ENCODE results near the gene MAN1A1. TPM values are rescaled to one million over a fixed set of nuclear protein-coding genes. Genes with fewer than 3 reads are reported as not detected.

Gene MAN1A1
- total and polyA plus RNA-seq, 2 of the 8 experiments (the other 6 are each of a cell fraction or from before 2014, with no cell fraction given), result 1.8 to 5.4 TPM

DNA sequence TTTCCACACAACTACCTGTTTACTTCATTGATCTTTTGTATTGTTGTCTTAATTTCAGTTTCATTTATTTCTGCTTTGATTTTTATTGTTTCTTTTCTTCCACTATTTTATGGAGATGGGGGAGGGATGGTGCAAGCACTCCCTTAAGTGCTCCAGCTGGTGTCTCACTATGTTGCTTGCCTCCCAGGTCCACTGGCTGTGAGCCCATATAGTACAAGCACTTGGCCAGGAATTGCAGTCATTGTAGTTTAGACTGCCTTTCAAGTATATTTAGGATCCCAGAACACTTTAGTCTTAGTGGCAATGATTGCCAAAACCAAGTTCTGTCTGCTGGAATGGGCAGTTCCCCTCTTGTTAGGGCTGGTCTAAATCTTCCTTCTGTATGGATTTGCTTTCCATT lies 34.9 kb upstream of the MAN1A1 start:
- Histone ChIP-seq H3K56ac (replicated peaks; ENCODE audit: insufficient read length, low read depth, low read length) (no peak overlapping the region), H3K9me3 (ENCODE audit: insufficient read depth in 2 of 2, low read depth in 1 of 2, low read length in 1 of 2) (no peaks in the 10 kb centered on the region; a peak in 1 of 4 replicates), H2BK5ac (ENCODE audit: low read depth, low read length) (no peak overlapping the region), H4K91ac (replicated peaks; ENCODE audit: insufficient read length, low read length) (no peak overlapping the region), H2AK5ac (ENCODE audit: low read depth, low read length) (no peak overlapping the region), H3K4me1 (replicated peaks in 1 of 4; ENCODE audit: control insufficient read depth in 3 of 4, insufficient read depth in 4 of 4, low read length in 3 of 4) (no peaks in the 10 kb centered on the region), H2AFZ (ENCODE audit: low read length) (no peak overlapping the region), H2BK12ac (ENCODE audit: low read depth, low read length) (no peak overlapping the region), H3K23me2 (ENCODE audit: low read depth, low read length) (no peaks in the 10 kb centered on the region), H3K23ac (ENCODE audit: insufficient read length) (no peak overlapping the region), H3K9ac (replicated peaks in 1 of 4; ENCODE audit: extremely low read depth in 1 of 4, low read depth in 3 of 4, low read length in 3 of 4) (no peak overlapping the region), H3K4ac (replicated peaks; ENCODE audit: insufficient read length, low read depth, low read length) (no peak overlapping the region), H3K36me3 (ENCODE audit: control insufficient read depth in 2 of 4, insufficient read depth in 4 of 4, low read length in 3 of 4) (no peaks in the 10 kb centered on the region), H3K4me2 (ENCODE audit: insufficient read depth in 1 of 2, low read depth in 2 of 2, low read length in 2 of 2) (no peak overlapping the region), H4K5ac (ENCODE audit: insufficient read length, low read depth, low read length) (no peak overlapping the region), H3K27me3 (replicated peaks in 1 of 4; ENCODE audit: control insufficient read depth in 3 of 4, extremely low read depth in 1 of 4, insufficient read depth in 3 of 4, low read length in 3 of 4) (no peaks in the 10 kb centered on the region), H3K14ac (ENCODE audit: insufficient read length) (no peak overlapping the region), H3K79me1 (ENCODE audit: low read depth, low read length) (no peaks in the 10 kb centered on the region), H2BK120ac (replicated peaks; ENCODE audit: low read depth, low read length) (no peak overlapping the region), H2BK20ac (ENCODE audit: low read length) (no peak overlapping the region), H3K18ac (ENCODE audit: extremely low read depth, low read length) (no peak overlapping the region), H3K27ac (ENCODE audit: low read depth, low read length) (no peak overlapping the region), H3K79me2 (ENCODE audit: control insufficient read depth in 1 of 2, insufficient read depth in 2 of 2, low read length in 2 of 2) (no peaks in the 10 kb centered on the region), H4K8ac (ENCODE audit: extremely low read depth, insufficient read depth, low read length) (no peak overlapping the region), H3K4me3 (ENCODE audit: extremely low read depth in 1 of 4, insufficient read depth in 2 of 4, low read depth in 3 of 4, low read length in 4 of 4) (no peak overlapping the region), H2BK15ac (ENCODE audit: low read length) (no peak overlapping the region), H4K20me1 (replicated peaks in 1 of 2; ENCODE audit: control insufficient read depth in 1 of 2, insufficient read depth in 2 of 2, low read length in 2 of 2) (no peaks in the 10 kb centered on the region)
- FAIRE-seq (no peak), DNase-seq (ENCODE audit: low read depth in 1 of 2, low spot score in 2 of 2) (no peak)
- TF ChIP-seq HDAC6 (IDR thresholded peaks at IDR 0.05; ENCODE audit: low read depth, low read length) (no peak), TEAD4 (IDR thresholded peaks at IDR 0.05; ENCODE audit: low read depth, low read length) (no peak), SAP30 (IDR thresholded peaks at IDR 0.05; ENCODE audit: insufficient read depth, insufficient replicate concordance, low read length) (no peak), CTCF (IDR thresholded peaks at IDR 0.05; ENCODE audit: control extremely low read depth in 1 of 3, insufficient read depth in 1 of 3, low read depth in 1 of 3, low read length in 3 of 3) (no peak), YY1 (IDR thresholded peaks at IDR 0.05; ENCODE audit: low read depth, low read length) (no peak), CTBP2 (IDR thresholded peaks at IDR 0.05; ENCODE audit: borderline replicate concordance, insufficient read depth, insufficient read length, low read length) (no peak), SUZ12 (IDR thresholded peaks at IDR 0.05; ENCODE audit: low read length) (no peak)
- CTCF ChIA-PET (ENCODE audit: partially characterized antibody), result no interaction called here
- POLR2A ChIA-PET (ENCODE audit: partially characterized antibody), result no interaction called here
